ENCODE results near the gene TMEM8B.

The TMEM8B gene

DNA sequence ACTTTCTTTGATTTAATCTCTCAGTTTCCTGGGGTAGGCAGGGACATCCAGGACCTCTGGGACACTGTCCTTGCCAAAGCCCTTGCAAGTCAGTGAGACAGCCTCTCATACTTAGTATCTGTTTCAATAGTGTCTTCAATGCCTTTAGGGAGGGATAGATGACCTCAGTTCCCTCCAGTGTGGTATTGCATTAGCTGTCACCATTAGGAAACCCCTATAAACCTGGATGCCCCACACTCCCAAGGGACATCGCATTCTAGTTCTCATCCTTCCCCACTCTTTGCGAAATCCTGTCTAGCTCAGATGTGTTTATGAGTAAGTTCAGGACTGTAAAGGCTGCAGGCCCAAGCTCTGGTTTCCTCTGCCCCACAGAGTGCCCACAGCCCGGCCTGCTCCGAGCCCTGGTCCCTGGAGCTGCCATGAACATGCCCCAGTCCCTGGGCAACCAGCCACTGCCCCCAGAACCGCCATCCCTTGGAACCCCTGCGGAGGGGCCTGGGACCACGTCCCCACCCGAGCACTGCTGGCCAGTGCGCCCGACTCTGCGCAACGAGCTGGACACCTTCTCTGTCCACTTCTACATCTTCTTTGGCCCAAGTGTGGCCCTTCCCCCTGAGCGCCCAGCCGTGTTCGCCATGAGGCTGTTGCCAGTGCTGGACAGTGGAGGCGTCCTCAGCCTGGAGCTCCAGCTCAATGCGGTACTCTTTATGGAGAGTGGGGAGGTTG, 13.2 kb downstream of the TMEM8B start:
- DNase-seq, result no peak

DNA sequence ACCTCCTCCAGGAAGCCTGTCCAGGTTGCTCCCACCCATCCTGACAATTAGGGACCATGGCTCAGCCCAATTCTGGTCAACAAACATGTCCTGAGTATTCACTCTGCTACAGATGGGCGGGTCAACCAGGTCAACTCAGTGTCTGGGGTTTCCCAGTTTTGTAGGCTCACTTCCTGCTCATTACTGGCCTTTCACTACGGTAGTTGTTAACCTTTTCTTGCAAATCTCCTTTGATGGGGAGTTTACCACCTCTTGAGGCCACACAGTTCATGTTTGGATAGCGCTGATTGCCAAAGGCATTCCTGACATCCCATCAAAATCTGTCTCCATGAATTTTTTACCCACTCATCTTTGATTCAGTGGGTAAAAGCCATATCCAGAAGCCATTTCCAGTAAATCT, 13.8 kb downstream of the TMEM8B start:
- no peak for DNase-seq

GRCh38 chr9:35844628-35845270, 15.7 kb downstream of the TMEM8B start:
- DNase-seq, result peak; percentile 93

DNA sequence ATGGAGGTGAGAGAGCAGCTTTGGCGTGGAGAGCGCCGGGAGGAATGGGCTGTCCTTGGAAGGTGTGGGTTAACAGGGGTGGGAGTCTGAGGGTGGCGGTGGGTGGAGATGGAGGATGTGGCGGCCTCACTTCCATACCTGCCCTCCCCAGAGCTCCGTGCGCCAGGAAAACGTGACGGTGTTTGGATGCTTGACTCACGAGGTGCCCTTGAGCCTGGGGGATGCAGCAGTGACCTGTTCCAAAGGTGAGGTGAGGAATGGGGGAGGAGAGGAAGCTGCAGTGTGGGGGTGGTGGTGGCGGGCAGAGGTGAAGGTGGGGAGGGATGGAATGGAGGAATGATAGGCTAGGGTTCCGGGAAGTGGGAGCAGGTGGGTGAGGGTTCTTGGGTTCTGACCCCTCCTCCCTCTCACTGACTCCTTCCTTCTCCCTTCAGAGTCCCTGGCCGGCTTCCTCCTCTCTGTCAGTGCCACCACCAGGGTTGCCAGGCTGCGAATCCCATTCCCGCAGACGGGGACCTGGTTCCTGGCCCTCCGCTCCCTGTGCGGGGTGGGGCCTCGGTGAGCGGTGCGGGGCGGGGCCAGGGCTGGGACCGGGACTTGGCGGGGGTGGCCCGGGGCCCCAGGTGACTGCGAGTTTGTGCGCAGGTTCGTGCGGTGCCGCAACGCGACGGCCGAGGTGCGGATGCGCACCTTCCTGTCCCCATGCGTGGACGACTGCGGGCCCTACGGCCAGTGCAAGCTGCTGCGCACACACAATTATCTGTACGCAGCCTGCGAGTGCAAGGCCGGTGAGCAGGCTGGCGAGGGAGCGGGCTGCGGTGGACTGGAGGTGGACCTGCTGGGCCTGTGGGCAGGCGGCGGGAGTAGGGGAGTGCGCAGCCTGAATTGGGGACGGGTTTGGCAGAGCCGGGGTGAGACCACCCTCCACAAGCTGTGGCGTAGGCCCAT, 17.1 kb downstream of the TMEM8B start:
- DNase-seq, result no peak

GRCh38 chr9:35847792-35848572, 19.0 kb downstream of the TMEM8B start:
- peak; percentile 86 for DNase-seq

- DNase-seq, result no peak
These were observed 23.3 kb downstream of the TMEM8B start for GRCh38 chr9:35852267-35852815.

GRCh38 chr9:35852876-35853865, 24.1 kb downstream of the TMEM8B start:
- no peak for DNase-seq

DNA sequence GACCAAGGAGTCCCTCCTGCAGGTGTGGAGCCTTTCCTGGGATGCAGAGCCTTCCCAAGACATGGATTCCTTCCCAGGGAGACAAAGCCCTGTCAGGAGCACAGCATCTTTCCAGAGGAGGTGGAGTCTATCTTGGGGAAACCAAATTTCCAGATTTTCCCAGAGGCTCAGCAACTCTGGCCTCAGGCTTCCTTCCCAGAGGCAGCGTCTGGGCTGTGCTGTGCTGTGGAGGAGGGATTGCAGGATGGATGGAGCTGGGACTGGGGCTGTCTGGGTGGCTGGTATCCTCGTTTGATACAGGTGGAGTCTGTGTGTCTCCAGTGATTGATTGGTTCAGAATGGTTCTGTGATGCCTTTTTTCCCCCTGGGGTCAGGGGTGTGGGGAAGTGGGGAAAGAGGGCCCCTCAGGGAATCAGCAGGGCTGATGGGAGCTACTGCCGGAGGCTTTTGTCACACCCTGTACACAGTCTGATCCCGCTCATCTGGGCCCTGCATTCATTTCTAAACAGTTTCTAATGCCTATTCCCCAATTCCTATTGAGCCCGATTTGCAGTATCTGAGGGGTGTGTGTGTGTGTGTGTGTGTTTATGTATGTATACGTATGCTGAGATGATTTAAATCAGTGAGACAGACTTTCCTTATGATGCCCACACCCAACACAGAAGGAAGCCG, 25.2 kb downstream of the TMEM8B start:
- no peak for DNase-seq

- no peak for DNase-seq
These were observed 27.2 kb downstream of the TMEM8B start for GRCh38 chr9:35856206-35856605.

- DNase-seq, result no peak
These were observed 27.9 kb downstream of the TMEM8B start for GRCh38 chr9:35856882-35857281.

- DNase-seq, result no peak
These were observed 29.4 kb downstream of the TMEM8B start for GRCh38 chr9:35858458-35858857.

DNA sequence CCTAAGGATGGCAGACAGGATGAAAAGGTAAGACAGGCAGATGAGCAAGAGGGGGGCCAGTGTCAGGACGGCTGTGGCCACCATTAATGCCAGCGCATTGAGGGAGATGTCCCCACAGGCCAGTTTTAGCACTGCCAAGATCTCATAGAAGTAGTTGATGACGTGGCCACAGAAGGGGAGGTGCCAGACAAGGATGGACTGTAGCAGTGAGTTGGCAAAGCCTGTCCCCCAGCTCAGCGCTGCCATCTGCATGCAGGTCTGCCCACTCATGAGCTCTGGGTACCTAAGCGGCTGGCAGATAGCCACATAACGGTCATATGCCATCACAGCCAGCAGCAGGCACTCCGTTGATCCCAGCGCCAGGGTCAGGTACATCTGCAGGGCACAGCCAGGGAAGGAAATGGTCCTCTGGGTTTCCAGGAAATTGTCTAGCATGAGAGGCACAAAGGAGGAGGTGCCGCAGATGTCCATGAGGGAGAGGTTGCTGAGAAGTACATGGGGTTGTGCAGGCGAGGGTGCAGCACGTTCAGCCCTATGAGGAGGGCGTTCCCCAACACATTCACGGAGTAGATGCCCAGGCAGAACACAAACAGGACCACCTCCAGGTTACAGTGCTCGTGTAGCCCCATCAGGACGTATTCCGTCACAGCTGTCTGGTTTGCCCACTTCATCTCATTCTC, 30.4 kb downstream of the TMEM8B start:
- DNase-seq, result peak; percentile 26

DNA sequence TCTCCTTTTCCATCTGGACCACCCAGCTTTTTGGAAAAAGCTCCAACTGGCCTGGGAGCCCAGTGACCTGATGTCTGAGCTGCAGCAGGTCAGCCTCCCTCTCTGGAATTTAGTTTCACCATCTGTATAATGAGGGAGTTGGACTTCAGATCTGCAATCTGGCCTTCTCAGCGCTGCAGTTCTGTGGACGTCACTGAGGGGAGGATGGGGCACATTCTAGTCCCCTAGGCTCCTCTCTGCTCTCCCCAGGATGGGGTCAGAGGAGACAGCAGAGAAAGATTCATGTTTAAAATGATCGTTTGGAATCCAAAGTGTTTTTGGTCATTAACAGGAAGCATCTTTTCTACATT, 30.9 kb downstream of the TMEM8B start:
- no peak for DNase-seq

DNA sequence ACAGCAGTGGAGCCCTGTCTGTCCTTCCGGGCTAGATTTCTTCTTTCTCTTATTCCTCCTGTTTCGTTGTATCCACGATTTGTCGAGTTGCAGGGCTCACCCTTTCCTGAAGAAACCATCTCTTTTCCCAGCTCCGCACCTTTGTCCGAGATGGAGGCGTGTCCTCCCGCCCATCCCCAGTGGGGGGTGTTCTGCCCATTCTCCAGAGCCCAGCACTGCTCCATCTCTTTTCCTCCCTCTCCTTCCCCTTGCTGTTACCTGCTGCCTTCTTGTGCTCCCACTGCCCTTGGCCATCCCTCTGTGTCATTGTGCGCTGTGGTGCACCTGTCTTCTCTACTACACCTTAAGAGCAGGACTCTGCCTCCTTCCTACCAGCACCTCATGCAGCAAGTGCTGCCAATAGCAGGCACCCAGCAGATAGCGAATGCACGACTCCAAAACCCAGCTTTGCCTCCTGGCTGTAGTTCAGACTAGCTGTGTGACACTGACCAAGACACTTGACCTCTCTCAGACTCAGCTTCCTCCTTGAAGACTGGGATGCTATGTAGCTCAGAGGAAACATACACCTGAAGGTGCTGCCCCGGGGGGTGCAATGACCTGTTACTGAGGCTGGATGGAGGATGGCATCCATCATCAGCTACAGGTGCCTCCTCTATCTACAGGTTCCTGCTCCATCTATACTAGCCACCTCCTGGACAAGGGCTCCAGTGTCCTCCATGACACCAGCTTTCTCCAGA, 32.3 kb downstream of the TMEM8B start:
- DNase-seq, result no peak

DNA sequence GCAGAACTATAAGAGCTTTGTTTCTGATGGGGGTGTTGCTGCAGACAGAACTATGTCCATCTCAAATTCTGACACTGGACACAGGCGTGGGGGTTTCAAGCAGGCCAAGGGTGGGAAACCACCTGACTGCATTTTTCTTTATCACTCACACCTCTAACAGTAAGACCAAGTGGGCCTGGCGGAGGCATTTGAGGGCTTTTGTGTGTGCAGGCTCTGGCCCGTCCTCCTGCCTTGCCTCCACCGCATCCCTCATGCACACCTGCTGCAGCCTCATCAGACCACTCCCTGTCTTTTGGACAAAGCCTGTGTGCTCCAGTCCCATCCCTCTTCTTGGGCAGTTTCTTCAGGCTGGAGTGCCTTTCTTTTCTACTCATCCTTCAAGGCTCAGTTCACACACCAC, 33.3 kb downstream of the TMEM8B start:
- no peak for DNase-seq

DNA sequence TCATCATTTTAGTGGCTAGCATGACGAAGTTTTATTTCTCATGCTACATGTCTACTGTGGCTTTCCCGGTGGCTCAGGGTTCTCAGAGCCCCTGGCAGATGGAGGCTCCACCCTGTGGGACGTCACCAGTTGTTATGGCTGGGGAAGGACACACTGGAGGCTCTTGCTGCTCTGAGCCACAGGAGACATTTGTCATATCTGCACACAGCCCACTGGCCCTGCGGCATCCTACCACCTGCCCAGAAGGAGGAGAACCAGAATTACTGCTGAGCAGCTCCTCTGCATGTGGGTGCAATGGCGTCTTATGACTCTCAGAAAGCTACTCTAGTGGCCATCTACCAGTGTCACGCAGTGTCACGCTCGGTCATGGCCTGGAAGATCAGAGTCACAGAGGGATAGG, 34.6 kb downstream of the TMEM8B start:
- no peak for DNase-seq

GRCh38 chr9:35864695-35865255, 35.7 kb downstream of the TMEM8B start:
- no peak for DNase-seq

DNA sequence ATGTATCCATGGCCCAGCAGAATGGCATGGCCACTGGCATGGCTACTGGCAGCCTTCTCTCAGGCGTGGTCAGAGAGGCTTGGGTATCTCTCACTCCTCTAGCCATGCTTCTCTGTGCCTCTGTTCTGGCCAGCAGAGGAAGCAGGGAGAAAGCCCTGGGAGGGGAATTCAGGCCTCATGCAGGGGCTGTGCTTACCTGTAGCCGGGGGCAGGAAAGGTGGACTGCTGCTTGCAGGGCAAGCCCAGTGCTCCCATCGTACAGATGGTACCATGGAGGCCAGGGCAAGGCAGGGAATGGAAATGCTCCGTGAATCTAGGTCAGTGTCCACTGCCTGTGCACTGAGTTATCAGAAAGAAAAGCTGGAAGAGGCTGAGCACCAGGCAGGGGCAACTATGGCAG, 38.5 kb downstream of the TMEM8B start:
- DNase-seq, result no peak

- DNase-seq, result no peak
These were observed 39.9 kb downstream of the TMEM8B start for GRCh38 chr9:35868933-35869332.

All from fibroblast of skin of back (primary cell).